Femur (tissue), 1 donor: ENCODE data around the gene LAD1.

Experiments used
- DNase-seq: peaks from one replicate; pipeline ENCODE4 v3.0.0-alpha.2; 2017

The LAD1 gene

DNA sequence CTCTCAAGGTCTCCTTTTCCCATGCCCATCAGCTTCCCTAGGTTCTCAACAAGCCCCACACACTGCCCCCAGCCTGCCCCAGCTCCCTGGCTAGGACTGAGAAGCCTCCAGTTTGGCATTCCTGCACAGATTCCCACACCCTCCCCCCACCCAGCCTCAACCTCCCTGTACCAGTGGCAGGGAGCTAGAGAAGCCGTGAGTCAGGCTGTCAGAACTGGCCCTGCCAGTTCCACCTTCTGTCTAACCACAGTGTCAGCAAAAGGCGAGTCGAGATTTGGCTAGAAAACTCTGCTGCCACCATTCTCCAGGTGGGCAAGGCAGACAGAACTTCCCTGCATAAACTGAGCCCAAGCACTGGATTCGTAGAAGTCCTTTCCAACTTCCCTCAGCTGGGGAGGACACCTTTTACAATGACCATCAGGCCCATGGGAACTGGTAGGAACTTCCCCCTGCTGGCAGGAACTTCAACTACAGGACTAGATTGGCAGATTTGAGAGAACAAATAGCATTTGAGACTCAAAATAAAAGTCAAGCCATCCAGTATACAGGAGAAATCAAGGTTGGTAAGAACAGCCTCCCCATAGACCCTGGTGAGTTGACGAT, 52.7 kb downstream of the LAD1 start:
- DNase-seq: no peak

DNA sequence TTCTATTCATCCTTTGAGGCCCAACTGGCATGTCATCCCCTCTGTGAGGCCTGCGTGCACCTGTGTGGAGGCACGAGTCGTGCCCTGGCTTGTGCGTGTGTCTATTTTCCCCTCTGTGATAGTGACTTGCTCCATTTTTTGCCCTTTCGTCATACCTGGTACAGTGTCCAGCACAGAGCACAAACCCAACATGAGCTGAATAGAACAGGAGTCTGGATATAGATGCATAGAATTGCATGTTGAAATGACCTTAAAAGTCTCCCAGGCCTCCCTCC, 54.1 kb downstream of the LAD1 start:
- no peak for DNase-seq

DNA sequence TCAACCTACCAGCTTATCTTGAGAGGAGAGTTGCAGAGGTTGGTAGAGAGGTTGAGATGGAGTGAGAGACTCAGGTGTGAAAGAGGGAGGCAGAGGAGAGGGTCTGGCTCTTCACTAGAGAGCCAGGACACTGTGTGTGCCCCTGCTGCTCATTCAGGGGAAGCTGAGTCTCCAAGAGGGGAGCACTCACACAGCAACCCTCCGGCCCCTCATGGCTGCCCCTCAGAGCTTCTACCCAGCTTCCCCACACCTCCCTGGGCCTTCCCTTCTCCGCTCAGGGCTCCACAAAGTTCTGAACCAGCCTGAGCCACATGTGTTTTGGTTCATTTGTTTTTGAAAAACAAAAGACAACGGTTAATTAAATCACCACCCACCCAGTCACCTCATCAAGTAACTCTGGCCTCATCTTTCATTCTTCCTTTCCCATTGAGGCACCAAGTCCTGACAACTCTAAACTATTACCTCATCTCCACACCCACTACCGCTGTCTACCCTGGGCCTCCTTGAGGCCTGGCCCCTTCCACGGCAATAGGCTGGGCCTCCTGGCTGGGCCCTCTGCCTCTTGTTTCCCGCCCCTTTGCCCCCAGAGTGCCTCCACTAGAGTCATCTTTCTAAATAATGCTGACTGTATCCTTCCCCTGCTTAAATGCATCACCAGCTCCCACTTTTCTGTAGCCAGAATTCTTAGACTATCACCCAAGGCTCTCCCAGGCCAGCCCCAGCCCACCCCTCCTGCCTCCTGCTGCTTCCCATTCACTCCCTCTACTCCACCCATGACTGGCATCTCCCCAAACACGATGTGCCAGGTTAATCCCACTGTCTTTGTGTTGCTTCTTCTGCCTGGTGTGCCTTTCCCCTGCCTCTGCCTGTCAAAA, 54.7 kb downstream of the LAD1 start:
- DNase-seq: no peak

DNA sequence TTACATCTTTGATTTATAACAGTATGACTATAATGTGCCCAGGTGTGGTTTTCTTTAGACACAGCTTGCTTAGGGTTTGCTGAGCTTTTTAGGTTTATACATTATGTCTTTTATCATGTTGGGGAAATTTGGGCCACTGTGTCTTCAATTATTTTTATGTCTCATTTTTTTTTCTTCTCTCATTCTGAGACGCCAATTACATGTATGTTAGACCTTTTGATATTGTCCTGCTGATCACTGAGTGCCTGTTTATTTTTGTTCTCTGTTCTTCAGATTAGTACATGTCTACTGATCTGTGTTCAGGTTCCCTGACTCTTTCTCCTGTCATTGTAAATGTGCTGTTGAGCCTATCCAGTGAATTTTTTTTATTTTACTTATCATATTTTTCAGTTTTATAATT, 57.7 kb downstream of the LAD1 start:
- DNase-seq: no peak

DNA sequence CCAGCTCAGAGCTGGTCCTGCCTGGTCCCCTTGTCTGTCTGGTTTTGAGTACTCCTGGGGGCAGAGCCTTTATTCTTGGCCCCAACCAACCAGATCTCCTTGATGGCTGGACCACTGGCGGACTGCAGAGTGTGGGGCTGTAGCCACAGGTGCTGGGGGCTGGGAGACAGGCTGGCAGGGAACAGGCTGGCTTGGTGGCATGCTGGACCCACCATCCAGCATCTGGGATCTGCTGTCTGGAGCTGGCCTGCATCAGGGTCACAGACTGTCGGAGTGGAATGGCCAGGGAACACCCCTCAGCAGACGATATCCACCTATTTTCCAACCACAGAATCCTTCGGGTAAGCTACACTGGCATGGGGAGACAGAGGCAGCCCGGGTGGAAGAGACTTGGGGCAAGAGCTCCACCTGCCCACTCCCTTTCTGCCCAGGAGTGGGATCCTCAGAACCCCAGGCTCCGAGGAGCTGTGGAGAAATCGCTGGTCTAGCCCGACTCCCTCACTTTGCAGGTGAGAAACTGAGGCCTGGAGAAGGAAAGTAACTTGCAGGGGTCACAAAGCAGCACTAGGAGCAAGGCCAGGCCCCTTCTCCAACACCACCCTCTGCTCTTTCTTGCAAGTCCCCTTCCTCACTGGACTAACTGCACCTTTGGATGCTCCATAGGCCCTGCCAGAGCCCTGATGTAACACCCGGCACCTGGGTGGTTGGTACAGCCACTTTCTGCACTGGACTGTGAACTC, 62.2 kb downstream of the LAD1 start:
- no peak for DNase-seq

DNA sequence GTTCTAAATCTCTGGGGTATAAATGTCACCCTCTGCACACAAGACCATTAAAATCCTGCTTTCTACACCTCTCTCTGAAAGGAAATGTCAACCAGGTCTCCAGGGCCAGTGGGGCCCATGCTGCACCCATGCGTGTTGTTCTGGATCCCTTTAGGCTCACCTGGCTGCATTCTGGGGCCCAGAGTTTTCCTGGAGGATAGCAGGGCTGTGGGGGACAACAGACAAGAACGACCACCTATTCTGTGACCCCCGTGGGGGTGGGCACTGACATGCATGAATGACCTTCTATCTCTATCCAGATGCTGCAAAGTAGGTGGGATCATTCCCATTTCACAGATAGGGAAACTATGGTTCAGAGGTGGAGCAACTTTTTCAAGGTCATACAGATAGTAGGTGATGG, 63.2 kb downstream of the LAD1 start:
- no peak for DNase-seq

DNA sequence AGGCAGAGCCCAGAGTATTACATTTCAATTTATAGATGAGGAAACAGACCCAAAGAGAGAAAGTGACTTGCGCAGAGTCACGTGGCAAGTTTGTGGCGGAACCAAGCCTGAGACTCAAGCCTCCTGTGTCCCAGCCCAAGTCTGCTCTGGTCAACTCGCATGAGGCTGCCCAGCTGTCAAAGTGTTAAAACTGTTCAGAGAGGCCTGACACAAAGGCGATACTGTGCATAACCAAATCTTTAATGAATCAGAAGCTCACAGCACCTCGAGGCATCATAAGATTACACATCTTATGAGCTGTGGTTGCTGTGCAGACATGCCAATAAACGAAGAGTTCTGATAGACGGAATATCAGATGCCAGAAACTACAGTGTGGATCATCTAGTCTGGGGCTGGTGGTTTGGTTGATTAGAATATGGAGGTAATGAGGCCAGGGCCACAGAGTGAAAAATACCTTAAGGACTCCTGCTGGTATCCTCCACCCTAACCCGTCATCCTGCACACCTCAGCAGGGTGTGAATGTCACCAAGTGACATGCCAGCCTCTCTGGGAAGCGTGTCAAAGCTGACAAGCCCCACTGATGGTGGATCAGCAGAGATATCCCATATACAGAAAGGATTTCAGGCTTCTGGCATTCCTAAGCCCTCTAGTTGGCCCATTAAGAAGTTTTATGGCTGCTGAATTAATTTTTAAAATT, 63.8 kb downstream of the LAD1 start:
- no peak for DNase-seq

DNA sequence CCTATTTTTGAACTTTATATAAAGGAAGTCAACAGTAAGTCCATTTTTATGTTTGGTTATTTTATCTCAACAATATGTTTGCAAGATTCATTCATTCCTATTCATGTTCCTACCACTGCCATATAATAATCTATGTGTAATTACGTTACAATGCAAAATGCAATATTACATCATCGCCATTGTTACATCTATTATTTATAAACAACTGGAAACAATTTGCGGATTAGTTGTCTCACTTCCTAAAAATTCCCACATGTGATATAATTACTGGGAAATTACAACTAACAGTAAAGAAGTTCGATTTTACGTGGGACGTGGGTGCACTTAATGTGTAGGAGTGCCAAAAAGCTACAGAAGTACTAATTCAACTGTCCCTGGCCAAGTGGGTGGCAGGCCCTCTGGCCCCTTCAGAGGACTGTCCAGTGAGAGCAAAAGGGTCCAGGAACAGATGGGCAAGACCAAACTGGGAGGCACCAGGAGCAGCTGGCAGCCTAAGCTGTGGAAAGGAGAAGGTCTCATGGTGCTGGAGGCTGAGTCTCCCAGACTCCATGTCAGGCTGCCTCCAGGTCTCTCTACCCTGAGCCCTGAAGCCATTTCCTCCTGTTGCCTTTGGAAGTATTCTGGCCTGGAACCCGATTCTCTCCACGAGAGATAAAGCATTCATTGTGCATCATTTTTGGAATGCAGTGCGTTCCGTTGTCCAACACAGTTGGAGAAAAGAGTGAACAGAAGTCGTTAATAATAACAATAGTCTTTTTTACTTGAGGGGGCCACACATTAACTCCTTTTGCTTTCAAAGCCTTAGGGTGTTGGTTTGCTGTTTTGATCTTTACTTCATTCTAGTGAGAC, 64.6 kb downstream of the LAD1 start:
- no peak for DNase-seq

DNA sequence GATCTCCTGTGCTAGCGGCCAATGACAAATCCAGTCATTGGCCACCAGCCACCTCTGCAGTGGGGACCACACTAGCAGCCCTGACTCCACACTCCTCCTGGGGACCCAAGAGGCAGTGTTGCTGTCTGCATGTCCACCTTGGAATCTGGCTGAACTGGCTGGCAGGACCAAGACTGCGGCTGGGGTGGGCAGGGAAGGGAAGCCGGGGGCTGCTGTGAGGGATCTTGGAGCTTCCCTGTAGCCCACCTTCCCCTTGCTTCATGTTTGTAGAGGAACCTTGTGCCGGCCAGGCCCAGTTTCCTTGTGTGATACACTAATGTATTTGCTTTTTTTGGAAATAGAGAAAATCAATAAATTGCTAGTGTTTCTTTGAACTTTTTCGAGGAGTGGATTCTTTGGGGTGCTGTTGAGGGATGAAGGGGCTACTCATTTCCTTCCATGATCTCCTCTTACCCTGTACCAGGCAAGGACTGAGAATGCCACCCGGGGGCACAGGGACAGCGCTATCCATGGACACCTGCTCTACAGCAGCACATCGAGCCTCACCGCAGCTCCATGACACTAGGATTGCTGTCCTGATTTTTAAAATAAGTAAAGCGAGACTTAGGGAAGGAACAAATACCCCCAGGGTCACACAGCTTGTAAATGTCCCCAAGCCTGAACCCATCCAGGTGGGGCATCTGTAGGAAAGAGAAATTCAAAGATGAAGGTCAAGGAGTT, 66.3 kb downstream of the LAD1 start:
- DNase-seq: no peak

DNA sequence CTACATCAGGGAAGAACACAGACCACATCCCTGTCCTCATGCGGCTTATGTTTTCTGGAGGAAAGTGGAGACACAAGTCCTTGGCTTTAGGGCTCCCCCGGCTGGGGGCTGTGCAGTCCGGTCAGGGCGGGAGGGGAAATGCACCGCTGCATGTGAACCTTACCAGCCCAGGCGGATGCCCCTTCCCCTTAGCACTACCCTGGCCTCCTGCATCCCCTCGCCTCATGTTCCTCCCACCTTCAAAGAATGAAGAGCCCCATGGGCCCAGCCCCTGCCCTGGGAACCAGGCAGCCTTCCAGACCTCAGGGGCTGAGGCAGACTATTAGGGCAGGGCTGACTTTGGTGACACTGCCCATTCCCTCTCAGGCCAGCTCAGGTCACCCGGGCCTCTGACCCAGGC, 67.1 kb downstream of the LAD1 start:
- no peak for DNase-seq

DNA sequence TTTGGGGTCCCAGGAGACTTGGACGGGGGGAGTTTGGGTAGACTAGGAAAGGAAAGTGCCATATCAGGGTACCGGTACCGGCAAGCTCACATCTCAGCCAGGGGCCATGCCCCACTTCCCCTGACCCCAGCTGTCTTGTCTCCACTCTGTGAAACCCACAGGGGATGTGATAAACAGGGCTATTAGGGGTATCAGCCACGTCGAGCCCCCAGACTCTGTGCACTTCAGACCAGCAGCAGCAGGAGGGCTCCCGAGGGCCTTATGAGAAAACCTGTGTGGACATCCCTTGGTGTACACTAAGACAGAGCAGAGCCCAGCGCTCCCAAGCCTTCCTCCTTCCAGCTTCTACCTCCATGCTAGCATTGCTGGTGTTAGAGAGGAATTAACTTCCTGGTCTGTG, 68.0 kb downstream of the LAD1 start:
- no peak for DNase-seq
